Measurements from ENCODE around the gene AHDC1.

The AHDC1 gene

GRCh38 chr1:27590917-27591508 lies 12.9 kb downstream of the AHDC1 start:
- DNase-seq (ENCODE audit: low spot score) = no peak
- TF ChIP-seq CTCF (IDR thresholded peaks at IDR 0.05; ENCODE audit: extremely low read depth, missing control alignments) = no peak

DNA sequence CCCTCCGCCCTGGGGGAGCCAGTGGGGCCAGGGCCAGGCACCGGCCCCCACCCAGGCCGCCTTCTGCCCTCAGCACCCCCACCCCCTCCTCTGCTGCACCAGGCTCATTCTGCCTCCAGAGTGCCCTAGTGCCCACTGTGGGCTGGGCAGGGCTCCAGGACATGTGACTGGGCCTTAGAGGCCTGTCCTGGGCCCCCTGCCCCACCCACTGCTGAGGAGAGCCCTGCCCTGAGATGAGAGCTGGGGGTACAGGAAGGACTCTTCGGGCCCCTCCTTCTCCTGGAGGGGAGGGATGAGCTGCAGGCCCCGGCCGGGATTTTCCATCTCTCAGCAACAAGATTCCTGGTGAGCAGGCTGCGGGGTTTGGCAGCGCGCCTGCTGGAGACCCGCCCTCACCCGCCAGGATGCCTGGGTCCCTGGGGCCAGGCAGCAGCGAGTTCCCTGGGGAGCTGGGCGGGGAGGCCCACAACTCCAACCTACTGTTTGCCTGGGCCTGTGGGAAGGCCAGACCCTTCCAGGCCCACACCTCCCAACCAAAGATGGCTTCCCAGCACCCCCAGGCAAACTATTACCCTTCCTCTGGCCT lies 14.0 kb downstream of the AHDC1 start:
- TF ChIP-seq CTCF (IDR thresholded peaks at IDR 0.05; ENCODE audit: extremely low read depth, missing control alignments) = no peak

DNA sequence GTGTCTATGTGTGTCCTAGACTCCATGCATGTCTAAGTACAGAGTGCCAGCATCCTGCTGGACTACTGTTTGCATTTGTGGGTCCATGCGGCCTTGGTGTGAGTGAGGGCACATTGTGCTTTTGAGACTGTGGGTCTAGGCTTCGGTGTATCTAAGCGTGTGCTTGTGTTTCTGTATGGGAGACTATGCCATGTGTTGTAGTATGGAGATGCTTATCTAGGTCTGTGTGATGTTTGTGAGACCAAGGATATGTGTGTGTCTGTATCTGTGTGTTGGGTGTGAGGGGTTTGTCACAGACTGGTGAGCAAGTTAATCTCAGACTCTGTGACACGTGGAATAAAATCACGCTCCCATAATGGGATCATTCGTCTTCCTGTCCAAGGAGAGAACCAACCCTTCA lies 14.5 kb downstream of the AHDC1 start:
- DNase-seq (ENCODE audit: low spot score) = no peak
- no peak for TF ChIP-seq CTCF (IDR thresholded peaks at IDR 0.05; ENCODE audit: extremely low read depth, missing control alignments)

More for the DNA sequence above, 14.0 kb downstream of the AHDC1 start:
- DNase-seq (ENCODE audit: low spot score) = no peak

GRCh38 chr1:27588256-27589232 lies 15.4 kb downstream of the AHDC1 start:
- no peak for DNase-seq (ENCODE audit: low spot score)
- no peak for TF ChIP-seq CTCF (IDR thresholded peaks at IDR 0.05; ENCODE audit: extremely low read depth, missing control alignments)

DNA sequence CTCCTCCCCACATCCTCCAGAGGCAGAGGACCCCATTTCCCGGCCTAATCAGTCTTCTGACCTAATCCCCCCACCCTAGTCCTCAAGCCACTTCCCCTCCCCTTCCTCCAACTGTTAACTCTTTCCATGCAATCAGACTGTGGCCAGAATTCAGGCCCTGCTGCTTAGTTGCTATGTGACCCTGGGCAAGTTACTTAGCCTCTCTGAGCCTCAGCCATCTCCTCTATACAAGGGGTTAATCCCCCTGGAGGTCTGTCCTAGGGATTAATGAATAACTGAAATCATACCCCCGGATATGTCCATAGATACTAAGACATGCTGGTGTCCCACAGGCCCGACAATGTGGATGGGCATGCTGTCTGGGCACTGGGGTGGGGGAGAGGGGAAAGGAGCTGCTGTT lies 18.3 kb downstream of the AHDC1 start:
- no peak for DNase-seq (ENCODE audit: low spot score)
- TF ChIP-seq CTCF (IDR thresholded peaks at IDR 0.05; ENCODE audit: extremely low read depth, missing control alignments) = no peak

- DNase-seq (ENCODE audit: low spot score) = no peak
- no peak for TF ChIP-seq CTCF (IDR thresholded peaks at IDR 0.05; ENCODE audit: extremely low read depth, missing control alignments)
Observed at GRCh38 chr1:27584453-27584852, 19.5 kb downstream of the AHDC1 start.

DNA sequence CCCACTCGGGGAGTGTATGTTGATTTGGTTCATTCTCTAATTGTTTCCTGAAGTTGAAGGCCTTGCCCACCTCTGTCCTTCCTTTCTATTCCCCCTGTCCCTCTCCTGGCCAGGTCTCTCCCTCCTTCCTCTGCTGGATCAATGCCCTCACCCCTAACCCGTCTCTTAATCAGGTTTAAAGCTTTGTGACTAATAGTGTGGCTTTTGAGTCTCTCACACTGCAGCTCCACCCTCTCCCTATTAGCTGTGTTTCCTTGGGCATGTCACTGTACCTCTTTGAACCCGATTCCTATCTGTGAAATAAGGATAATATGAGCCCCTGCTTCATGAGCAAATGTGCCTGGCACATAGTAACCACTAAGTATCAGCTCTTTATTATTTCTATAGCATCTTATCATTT lies 20.5 kb downstream of the AHDC1 start:
- DNase-seq (ENCODE audit: low spot score) = no peak
- no peak for TF ChIP-seq CTCF (IDR thresholded peaks at IDR 0.05; ENCODE audit: extremely low read depth, missing control alignments)

Measured in GM20000 (cell line).